Liver (tissue), 9 donors: Measurements from ENCODE around the gene MMRN1. TPM values are rescaled to one million over a fixed set of nuclear protein-coding genes. Genes with fewer than 3 reads are reported as not detected.

Experiments
- DNase-seq: peaks from one replicate; pipeline ENCODE4 v3.0.0-alpha.2; 2017; ENCODE audit warnings: low spot score
- H3K27ac ChIP-seq, 2 donors: one replicate each; pipeline ENCODE4 v1.7.0; 2013; ENCODE audit warnings: inconsistent platforms in 2 of 2, low read length in 2 of 2, control low read depth in 1 of 2, low read depth in 1 of 2, mild to moderate bottlenecking in 1 of 2
- H3K27me3 ChIP-seq, 4 donors: one replicate each; pipeline versions ENCODE4 v1.6.1 to v1.7.0; 2013; ENCODE audit warnings: low read length in 3 of 4, inconsistent platforms in 1 of 4, mild to moderate bottlenecking in 1 of 4, moderate library complexity in 1 of 4; ENCODE audit not compliant: control insufficient read depth in 4 of 4, insufficient read depth in 4 of 4
- H3K36me3 ChIP-seq, 4 donors: one replicate each; pipeline versions ENCODE4 v1.6.1 to v1.7.0; 2013; ENCODE audit warnings: low read length in 3 of 4, mild to moderate bottlenecking in 3 of 4, low read depth in 1 of 4, moderate library complexity in 1 of 4; ENCODE audit not compliant: control insufficient read depth in 4 of 4, insufficient read depth in 3 of 4
- H3K4me1 ChIP-seq, 4 donors: one replicate each; pipeline versions ENCODE4 v1.6.1 to v1.7.0; 2013; ENCODE audit warnings: low read length in 3 of 4, mild to moderate bottlenecking in 3 of 4, moderate library complexity in 1 of 4; ENCODE audit not compliant: control insufficient read depth in 4 of 4, insufficient read depth in 4 of 4
- H3K4me3 ChIP-seq, 3 donors: one replicate each; pipeline versions ENCODE4 v1.6.1 to v1.7.0; 2013; ENCODE audit warnings: low read length in 3 of 3, control low read depth in 1 of 3, low read depth in 1 of 3, mild to moderate bottlenecking in 1 of 3
- H3K9ac ChIP-seq, 2 donors: one replicate each; pipeline ENCODE4 v1.7.0; 2013; ENCODE audit warnings: low read length in 2 of 2, mild to moderate bottlenecking in 2 of 2, moderate library complexity in 2 of 2, control low read depth in 1 of 2, low read depth in 1 of 2
- H3K9me3 ChIP-seq, 4 donors: one replicate each; pipeline versions ENCODE4 v1.6.1 to v1.7.0; 2013; ENCODE audit warnings: low read length in 3 of 4; ENCODE audit not compliant: control insufficient read depth in 4 of 4
- EGR1 ChIP-seq, 2 donors: IDR thresholded peaks; 2 replicates each; pipeline ENCODE4 v1.6.1; 2016 to 2018; ENCODE audit warnings: antibody characterized with exemption in 2 of 2, low read depth in 2 of 2
- FOXA1 ChIP-seq: IDR thresholded peaks from 2 replicates; pipeline ENCODE4 v1.6.1; 2016; ENCODE audit warnings: antibody characterized with exemption
- FOXA2 ChIP-seq: IDR thresholded peaks from 2 replicates; pipeline ENCODE4 v1.6.1; 2016; ENCODE audit warnings: antibody characterized with exemption
- GABPA ChIP-seq, 2 donors: IDR thresholded peaks in 1 of 2; conservative IDR thresholded peaks in 1 of 2; 2 replicates each; pipeline ENCODE4 v1.6.1; 2016; ENCODE audit warnings: antibody characterized with exemption in 2 of 2, mild to moderate bottlenecking in 1 of 2, moderate library complexity in 1 of 2
- HNF4A ChIP-seq, 2 donors: conservative IDR thresholded peaks; 2 replicates each; pipeline ENCODE4 v1.6.1; 2016; ENCODE audit warnings: antibody characterized with exemption in 2 of 2, mild to moderate bottlenecking in 2 of 2
- HNF4G ChIP-seq: IDR thresholded peaks from 2 replicates; pipeline ENCODE4 v1.6.1; 2016; ENCODE audit warnings: antibody characterized with exemption
- JUND ChIP-seq, 2 donors: IDR thresholded peaks; 2 replicates each; pipeline ENCODE4 v1.6.1; 2016; ENCODE audit warnings: antibody characterized with exemption in 2 of 2
- NR2F2 ChIP-seq: IDR thresholded peaks from 2 replicates; pipeline ENCODE4 v1.6.1; 2016; ENCODE audit warnings: antibody characterized with exemption
- RAD21 ChIP-seq, 2 donors: IDR thresholded peaks; 2 replicates each; pipeline ENCODE4 v1.6.1; 2016; ENCODE audit warnings: antibody characterized with exemption in 2 of 2, mild to moderate bottlenecking in 2 of 2
- RXRA ChIP-seq, 2 donors: IDR thresholded peaks; 2 replicates each; pipeline ENCODE4 v1.6.1; 2017 to 2018; ENCODE audit warnings: antibody characterized with exemption in 2 of 2, mild to moderate bottlenecking in 1 of 2
- SP1 ChIP-seq: IDR thresholded peaks from 2 replicates; pipeline ENCODE4 v1.6.1; 2018; ENCODE audit warnings: antibody characterized with exemption, mild to moderate bottlenecking
- TAF1 ChIP-seq: conservative IDR thresholded peaks from 2 replicates; pipeline ENCODE4 v1.6.1; 2016; ENCODE audit warnings: antibody characterized with exemption, mild to moderate bottlenecking
- YY1 ChIP-seq: IDR thresholded peaks from 2 replicates; pipeline ENCODE4 v1.6.1; 2016; ENCODE audit warnings: antibody characterized with exemption, mild to moderate bottlenecking
- WGBS: extraction: QIAGEN DNeasy Blood & Tissue Kit; methylation state at CpG from one replicate; pipeline ENCODE4 v1.1.7; 2013; 5-methylcytosine and 5-hydroxymethylcytosine counted together
- polyA plus RNA-seq, 2 donors: library from polyadenylated mRNA; stranded (reverse) in 1 of 2; unstranded in 1 of 2; fragments of 200-250 nt in 1 of 2; fragments of >200 nt in 1 of 2; fragmentation: Nextera tagmentation in 1 of 2; extraction: Ambion mirVana in 1 of 2; gene quantifications; one replicate each; pipeline versions ENCODE4 v1.2.1 to v1.2.3, GENCODE V29; 2013 to 2015
- total RNA-seq, 2 donors: library from RNA; depleted of rRNA; stranded (reverse); fragments of >200 nt; gene quantifications; one replicate each; pipeline ENCODE4 v1.2.3, GENCODE V29; 2014
- TF ChIP-seq, protein P1 (sequence below): IDR thresholded peaks from 2 replicates; pipeline ENCODE4 v1.6.1; 2016; ENCODE audit warnings: antibody characterized with exemption
- TF ChIP-seq, protein P2 (sequence below): fragments of 150-350 bp; IDR thresholded peaks from 2 replicates; pipeline ENCODE4 v1.5.1; 2017; ENCODE audit warnings: improper control_type of control experiment, low read depth, low read length; ENCODE audit not compliant: missing input control
- TF ChIP-seq, protein P3 (sequence below): IDR thresholded peaks from 2 replicates; pipeline ENCODE4 v1.6.1; 2016; ENCODE audit warnings: antibody characterized with exemption
- TF ChIP-seq, protein P4 (sequence below): IDR thresholded peaks from 2 replicates; pipeline ENCODE4 v1.6.1; 2016; ENCODE audit warnings: antibody characterized with exemption
- TF ChIP-seq, protein P5 (sequence below): IDR thresholded peaks from 2 replicates; pipeline ENCODE4 v1.6.1; 2016; ENCODE audit warnings: antibody characterized with exemption, mild to moderate bottlenecking
- donor health status: healthy.
- donor health status: healthy.
- donor health status: healthy.
- donor health status: healthy.
- donor health status: healthy.

Gene MMRN1
- total and polyA plus RNA-seq, 4 donors, result 4.4 to 15.6 (median 10.2) TPM

DNA sequence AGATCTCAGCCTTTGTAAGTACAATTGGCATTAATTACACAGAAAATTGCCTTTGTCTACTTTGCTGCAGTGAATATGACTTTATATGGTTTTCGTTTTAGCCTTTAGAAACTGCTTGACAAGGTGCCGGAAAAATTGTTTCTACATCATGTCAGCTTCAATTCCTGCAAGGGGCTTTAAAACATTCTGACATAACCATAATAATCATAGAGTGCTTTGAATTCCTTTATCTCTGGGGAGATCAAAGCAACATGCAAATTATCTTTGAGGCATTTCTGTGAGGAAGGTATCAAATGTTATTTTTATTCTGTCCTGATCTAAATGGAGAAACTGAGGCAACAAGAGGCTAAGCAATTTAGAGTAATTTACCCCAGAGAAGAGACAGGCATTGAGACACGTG is 57.8 kb downstream of the MMRN1 start:
- no peak for TF ChIP-seq GABPA (IDR thresholded peaks at IDR 0.05 in 1 of 2, conservative IDR thresholded peaks at IDR 0.05 in 1 of 2)
- TF ChIP-seq FOXA2, result no peak
- TF ChIP-seq HNF4G, result no peak
- TF ChIP-seq JUND (IDR thresholded peaks at IDR 0.05), result no peak
- TF ChIP-seq, protein P1, sequence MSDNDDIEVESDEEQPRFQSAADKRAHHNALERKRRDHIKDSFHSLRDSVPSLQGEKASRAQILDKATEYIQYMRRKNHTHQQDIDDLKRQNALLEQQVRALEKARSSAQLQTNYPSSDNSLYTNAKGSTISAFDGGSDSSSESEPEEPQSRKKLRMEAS, result no peak
- TF ChIP-seq YY1, result no peak
- no peak for TF ChIP-seq EGR1 (IDR thresholded peaks at IDR 0.05; ENCODE audit: low read depth in 2 of 2)
- TF ChIP-seq RAD21 (IDR thresholded peaks at IDR 0.05), result no peak
- TF ChIP-seq NR2F2, result no peak
- TF ChIP-seq, protein P2, sequence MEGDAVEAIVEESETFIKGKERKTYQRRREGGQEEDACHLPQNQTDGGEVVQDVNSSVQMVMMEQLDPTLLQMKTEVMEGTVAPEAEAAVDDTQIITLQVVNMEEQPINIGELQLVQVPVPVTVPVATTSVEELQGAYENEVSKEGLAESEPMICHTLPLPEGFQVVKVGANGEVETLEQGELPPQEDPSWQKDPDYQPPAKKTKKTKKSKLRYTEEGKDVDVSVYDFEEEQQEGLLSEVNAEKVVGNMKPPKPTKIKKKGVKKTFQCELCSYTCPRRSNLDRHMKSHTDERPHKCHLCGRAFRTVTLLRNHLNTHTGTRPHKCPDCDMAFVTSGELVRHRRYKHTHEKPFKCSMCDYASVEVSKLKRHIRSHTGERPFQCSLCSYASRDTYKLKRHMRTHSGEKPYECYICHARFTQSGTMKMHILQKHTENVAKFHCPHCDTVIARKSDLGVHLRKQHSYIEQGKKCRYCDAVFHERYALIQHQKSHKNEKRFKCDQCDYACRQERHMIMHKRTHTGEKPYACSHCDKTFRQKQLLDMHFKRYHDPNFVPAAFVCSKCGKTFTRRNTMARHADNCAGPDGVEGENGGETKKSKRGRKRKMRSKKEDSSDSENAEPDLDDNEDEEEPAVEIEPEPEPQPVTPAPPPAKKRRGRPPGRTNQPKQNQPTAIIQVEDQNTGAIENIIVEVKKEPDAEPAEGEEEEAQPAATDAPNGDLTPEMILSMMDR, result no peak
- no peak for TF ChIP-seq SP1
- TF ChIP-seq, protein P3, sequence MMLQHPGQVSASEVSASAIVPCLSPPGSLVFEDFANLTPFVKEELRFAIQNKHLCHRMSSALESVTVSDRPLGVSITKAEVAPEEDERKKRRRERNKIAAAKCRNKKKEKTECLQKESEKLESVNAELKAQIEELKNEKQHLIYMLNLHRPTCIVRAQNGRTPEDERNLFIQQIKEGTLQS, result no peak
- TF ChIP-seq, protein P4, sequence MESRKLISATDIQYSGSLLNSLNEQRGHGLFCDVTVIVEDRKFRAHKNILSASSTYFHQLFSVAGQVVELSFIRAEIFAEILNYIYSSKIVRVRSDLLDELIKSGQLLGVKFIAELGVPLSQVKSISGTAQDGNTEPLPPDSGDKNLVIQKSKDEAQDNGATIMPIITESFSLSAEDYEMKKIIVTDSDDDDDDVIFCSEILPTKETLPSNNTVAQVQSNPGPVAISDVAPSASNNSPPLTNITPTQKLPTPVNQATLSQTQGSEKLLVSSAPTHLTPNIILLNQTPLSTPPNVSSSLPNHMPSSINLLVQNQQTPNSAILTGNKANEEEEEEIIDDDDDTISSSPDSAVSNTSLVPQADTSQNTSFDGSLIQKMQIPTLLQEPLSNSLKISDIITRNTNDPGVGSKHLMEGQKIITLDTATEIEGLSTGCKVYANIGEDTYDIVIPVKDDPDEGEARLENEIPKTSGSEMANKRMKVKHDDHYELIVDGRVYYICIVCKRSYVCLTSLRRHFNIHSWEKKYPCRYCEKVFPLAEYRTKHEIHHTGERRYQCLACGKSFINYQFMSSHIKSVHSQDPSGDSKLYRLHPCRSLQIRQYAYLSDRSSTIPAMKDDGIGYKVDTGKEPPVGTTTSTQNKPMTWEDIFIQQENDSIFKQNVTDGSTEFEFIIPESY, result no peak
- no peak for TF ChIP-seq HNF4A (conservative IDR thresholded peaks at IDR 0.05)
- TF ChIP-seq FOXA1, result no peak
- TF ChIP-seq TAF1, result no peak
- TF ChIP-seq, protein P5, sequence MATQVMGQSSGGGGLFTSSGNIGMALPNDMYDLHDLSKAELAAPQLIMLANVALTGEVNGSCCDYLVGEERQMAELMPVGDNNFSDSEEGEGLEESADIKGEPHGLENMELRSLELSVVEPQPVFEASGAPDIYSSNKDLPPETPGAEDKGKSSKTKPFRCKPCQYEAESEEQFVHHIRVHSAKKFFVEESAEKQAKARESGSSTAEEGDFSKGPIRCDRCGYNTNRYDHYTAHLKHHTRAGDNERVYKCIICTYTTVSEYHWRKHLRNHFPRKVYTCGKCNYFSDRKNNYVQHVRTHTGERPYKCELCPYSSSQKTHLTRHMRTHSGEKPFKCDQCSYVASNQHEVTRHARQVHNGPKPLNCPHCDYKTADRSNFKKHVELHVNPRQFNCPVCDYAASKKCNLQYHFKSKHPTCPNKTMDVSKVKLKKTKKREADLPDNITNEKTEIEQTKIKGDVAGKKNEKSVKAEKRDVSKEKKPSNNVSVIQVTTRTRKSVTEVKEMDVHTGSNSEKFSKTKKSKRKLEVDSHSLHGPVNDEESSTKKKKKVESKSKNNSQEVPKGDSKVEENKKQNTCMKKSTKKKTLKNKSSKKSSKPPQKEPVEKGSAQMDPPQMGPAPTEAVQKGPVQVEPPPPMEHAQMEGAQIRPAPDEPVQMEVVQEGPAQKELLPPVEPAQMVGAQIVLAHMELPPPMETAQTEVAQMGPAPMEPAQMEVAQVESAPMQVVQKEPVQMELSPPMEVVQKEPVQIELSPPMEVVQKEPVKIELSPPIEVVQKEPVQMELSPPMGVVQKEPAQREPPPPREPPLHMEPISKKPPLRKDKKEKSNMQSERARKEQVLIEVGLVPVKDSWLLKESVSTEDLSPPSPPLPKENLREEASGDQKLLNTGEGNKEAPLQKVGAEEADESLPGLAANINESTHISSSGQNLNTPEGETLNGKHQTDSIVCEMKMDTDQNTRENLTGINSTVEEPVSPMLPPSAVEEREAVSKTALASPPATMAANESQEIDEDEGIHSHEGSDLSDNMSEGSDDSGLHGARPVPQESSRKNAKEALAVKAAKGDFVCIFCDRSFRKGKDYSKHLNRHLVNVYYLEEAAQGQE, result no peak
- TF ChIP-seq RXRA (IDR thresholded peaks at IDR 0.05), result no peak
- Histone ChIP-seq H3K36me3 (no peaks in the 10 kb centered on the region), H3K4me1 (no peaks in the 10 kb centered on the region), H3K27me3 (no peaks in the 10 kb centered on the region), H3K4me3 (no peak overlapping the region), H3K9me3 (no peaks in the 10 kb centered on the region), H3K27ac (no peak overlapping the region), H3K9ac (no peak overlapping the region)
- 77% methylated on average over 3 of the region's 3 CpGs for WGBS
- no peak for DNase-seq
